Breast epithelium (tissue), 4 donors: Measurements from ENCODE around the gene SLC22A25. TPM values are rescaled to one million over a fixed set of nuclear protein-coding genes. Genes with fewer than 3 reads are reported as not detected.

ENCODE experiments used
- DNase-seq, 2 donors: peaks; one replicate each; pipeline ENCODE4 v3.0.0-alpha.2; 2019; ENCODE audit warnings: low spot score in 2 of 2
- H3K27ac ChIP-seq, 2 donors: fragments of 200-600 bp; sonication (generic) in 1 of 2; one replicate each; pipeline ENCODE4 v1.5.1; 2016 to 2019; ENCODE audit warnings: mild to moderate bottlenecking in 1 of 2
- H3K27me3 ChIP-seq, 2 donors: fragments of 200-600 bp; sonication (generic) in 1 of 2; one replicate each; pipeline versions ENCODE4 v1.5.1 to v1.6.0; 2017 to 2019; ENCODE audit warnings: control low read depth in 1 of 2, mild to moderate bottlenecking in 1 of 2
- H3K36me3 ChIP-seq: fragments of 200-600 bp; one replicate; pipeline ENCODE4 v1.5.1; 2019
- H3K4me1 ChIP-seq, 2 donors: fragments of 200-600 bp; sonication (generic); one replicate each; pipeline ENCODE4 v1.5.1; 2016 to 2019; ENCODE audit warnings: control low read depth in 1 of 2
- H3K4me3 ChIP-seq, 3 donors: fragments of 200-600 bp; sonication (generic); 1 replicate in 2 of 3; 2 replicates in 1 of 3; pipeline ENCODE4 v1.5.1; 2016 to 2019; ENCODE audit warnings: mild to moderate bottlenecking in 3 of 3, moderate library complexity in 2 of 3
- H3K9me3 ChIP-seq, 2 donors: fragments of 200-600 bp; sonication (generic) in 1 of 2; one replicate each; pipeline ENCODE4 v1.5.1; 2016 to 2019; ENCODE audit warnings: control low read depth in 1 of 2
- POLR2AphosphoS5 ChIP-seq, 3 donors: sonication (generic); formaldehyde crosslinking; IDR thresholded peaks; one replicate each; pipeline ENCODE4 v1.6.1; 2017; ENCODE audit warnings: antibody characterized with exemption in 3 of 3
- intact Hi-C: fragments of 100-400 bp; cut with DNase I; formaldehyde crosslinking; loops from one replicate; pipeline ENCODE4 v1.15.1; 2023; ENCODE audit warnings: low total_unique reads
- total RNA-seq, 3 donors: library from RNA; depleted of rRNA; stranded (reverse); fragments of >200 nt; gene quantifications; one replicate each; pipeline ENCODE4 v1.1.0, GENCODE V29; 2016

The SLC22A25 gene
- total RNA-seq, 3 donors from 2014 or later: 0.48 TPM; not detected in 2

GRCh38 chr11:63210111-63210510, 33.3 kb downstream of the SLC22A25 start:
- no peaks in the 10 kb centered on the region for H3K9me3 ChIP-seq
- H3K27ac ChIP-seq: no peak overlapping the region
- H3K4me3 ChIP-seq: no peak overlapping the region
- no peaks in the 10 kb centered on the region for H3K27me3 ChIP-seq
- no peak for DNase-seq
- no peaks in the 10 kb centered on the region for H3K4me1 ChIP-seq
- H3K36me3 ChIP-seq: no peaks in the 10 kb centered on the region
- intact Hi-C loops: no loop called here
- TF ChIP-seq POLR2AphosphoS5 (IDR thresholded peaks at IDR 0.05): no peak

Other genes with a start within 250 kb of the SLC22A25 start
- not detected for gene SLC22A8, start 227.8 kb downstream of the SLC22A25 start, total RNA-seq
- not detected for gene SLC22A24, start 99.4 kb downstream of the SLC22A25 start, total RNA-seq
- gene SLC22A9, start 126.2 kb upstream of the SLC22A25 start, total RNA-seq: not detected
- 10 to 100 TPM in 2 of 3 donors, 1 to 10 TPM in 1; 9.8 to 61.9 (median 11.9) TPM for gene PLAAT5, start 247.6 kb upstream of the SLC22A25 start, total RNA-seq